ENCODE results near the gene CALCOCO1.

Gene CALCOCO1

GRCh38 chr12:53670971-53671370 is 56.3 kb downstream of the CALCOCO1 start:
- DNase-seq (ENCODE audit: low read depth), result no peak
- no peak for TF ChIP-seq CTCF (IDR thresholded peaks at IDR 0.05; ENCODE audit: insufficient read depth, low read depth, low read length, missing control alignments)
- no peak overlapping the region for H3K4me3 ChIP-seq (ENCODE audit: low read depth, low read length)

DNA sequence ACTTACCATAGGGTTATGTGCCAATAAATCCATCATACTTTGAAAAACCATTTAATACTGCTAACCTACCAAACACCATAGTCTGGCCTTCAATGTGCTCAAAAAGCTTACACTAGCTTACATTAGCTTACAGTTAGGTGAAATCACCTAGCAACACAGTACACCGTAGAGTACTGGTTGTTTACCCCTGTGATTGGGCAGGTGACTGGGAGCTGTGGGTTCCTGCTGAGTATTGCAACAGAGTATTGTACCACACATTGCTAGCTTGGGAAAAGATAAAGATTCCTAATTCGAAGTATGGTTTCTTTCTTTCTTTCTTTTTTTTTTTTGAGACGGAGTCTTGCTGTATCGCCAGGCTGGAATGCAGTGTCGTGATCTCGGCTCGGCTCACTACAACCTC is 56.9 kb downstream of the CALCOCO1 start:
- no peak for TF ChIP-seq CTCF (IDR thresholded peaks at IDR 0.05; ENCODE audit: insufficient read depth, low read depth, low read length, missing control alignments)
- DNase-seq (ENCODE audit: low read depth), result no peak
- no peak overlapping the region for H3K4me3 ChIP-seq (ENCODE audit: low read depth, low read length)

GRCh38 chr12:53667080-53667479 is 60.2 kb downstream of the CALCOCO1 start:
- TF ChIP-seq CTCF (IDR thresholded peaks at IDR 0.05; ENCODE audit: insufficient read depth, low read depth, low read length, missing control alignments), result no peak
- no peak for DNase-seq (ENCODE audit: low read depth)
- H3K4me3 ChIP-seq (ENCODE audit: low read depth, low read length), result no peak overlapping the region

DNA sequence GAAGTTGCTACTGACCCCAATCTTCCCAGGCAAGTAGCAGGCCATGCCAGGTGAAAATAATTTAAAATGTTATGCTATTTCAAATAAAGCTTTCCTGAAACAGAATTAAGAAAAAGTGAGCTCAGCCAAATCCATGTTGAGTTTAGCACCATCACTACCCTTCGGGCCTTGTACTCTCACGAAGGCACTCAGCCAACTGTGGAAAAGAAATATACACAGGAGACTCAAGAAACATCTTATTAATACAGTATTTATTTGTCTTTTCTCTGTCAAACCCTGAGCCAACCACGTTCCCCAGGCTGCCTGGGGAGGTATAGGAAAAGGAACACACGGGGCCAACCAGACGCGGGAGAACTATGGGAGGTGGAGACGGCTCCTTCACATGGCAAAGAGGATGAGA is 62.3 kb downstream of the CALCOCO1 start:
- no peak overlapping the region for H3K4me3 ChIP-seq (ENCODE audit: low read depth, low read length)
- no peak for DNase-seq (ENCODE audit: low read depth)
- TF ChIP-seq CTCF (IDR thresholded peaks at IDR 0.05; ENCODE audit: insufficient read depth, low read depth, low read length, missing control alignments), result no peak

DNA sequence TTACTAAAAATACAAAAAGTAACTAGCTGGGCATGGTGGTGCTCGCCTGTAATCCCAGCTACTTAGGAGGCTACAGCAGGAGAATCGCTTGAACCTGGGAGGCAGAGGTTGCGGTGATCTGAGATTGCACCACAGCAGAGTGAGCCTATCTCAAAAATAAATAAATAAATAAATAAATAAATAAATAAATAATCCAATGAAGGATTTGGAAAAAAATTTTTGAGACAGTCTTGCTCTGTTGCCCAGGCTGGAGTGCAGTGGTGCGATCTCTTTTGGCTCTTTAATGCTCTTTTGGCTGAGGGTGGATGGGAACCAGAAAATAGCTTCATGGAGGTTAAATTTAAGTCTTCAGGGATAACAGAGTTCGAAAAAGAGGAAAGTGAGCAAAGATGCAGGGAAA is 63.1 kb downstream of the CALCOCO1 start:
- no peak for DNase-seq (ENCODE audit: low read depth)
- no peak for TF ChIP-seq CTCF (IDR thresholded peaks at IDR 0.05; ENCODE audit: insufficient read depth, low read depth, low read length, missing control alignments)
- H3K4me3 ChIP-seq (ENCODE audit: low read depth, low read length), result no peak overlapping the region

DNA sequence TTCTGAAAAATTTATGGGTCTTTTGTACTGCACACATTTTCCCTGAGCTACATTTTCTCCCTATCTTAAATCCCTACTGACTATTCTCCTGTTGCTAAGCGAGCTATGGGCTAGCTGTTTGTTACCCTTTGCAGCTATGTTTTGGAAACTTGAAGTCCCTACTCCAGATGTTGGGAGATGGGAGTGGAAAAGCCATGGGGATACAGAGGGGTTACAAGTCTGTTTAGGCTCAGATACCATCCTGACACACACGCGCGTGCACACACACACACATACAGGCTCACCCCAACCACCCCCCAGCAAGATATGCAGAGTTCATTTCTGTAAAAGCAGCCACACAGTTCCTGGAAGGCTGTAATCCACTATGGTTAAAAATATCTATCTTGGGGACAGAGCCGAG is 67.2 kb downstream of the CALCOCO1 start:
- TF ChIP-seq CTCF (IDR thresholded peaks at IDR 0.05; ENCODE audit: insufficient read depth, low read depth, low read length, missing control alignments), result no peak
- DNase-seq (ENCODE audit: low read depth), result no peak
- no peak overlapping the region for H3K4me3 ChIP-seq (ENCODE audit: low read depth, low read length)

GRCh38 chr12:53659571-53659981 is 67.7 kb downstream of the CALCOCO1 start:
- H3K4me3 ChIP-seq (ENCODE audit: low read depth, low read length), result no peak overlapping the region
- DNase-seq (ENCODE audit: low read depth), result no peak
- TF ChIP-seq CTCF (IDR thresholded peaks at IDR 0.05; ENCODE audit: insufficient read depth, low read depth, low read length, missing control alignments), result no peak
